Erythroblast (primary cell): ENCODE results near the gene KMT2E.

Source experiments
- GATA1 ChIP-seq: IDR thresholded peaks from 2 replicates; pipeline ENCODE4 v1.6.1; 2011; ENCODE audit warnings: low read depth, mild to moderate bottlenecking, control low read depth, low read length, moderate library complexity
- POLR2A ChIP-seq: IDR thresholded peaks from 2 replicates; pipeline ENCODE4 v1.6.1; 2011; ENCODE audit warnings: mild to moderate bottlenecking, low read length

GRCh38 chr7:105084581-105084980 lies 70.6 kb downstream of the KMT2E start:
- no peak for TF ChIP-seq POLR2A
- TF ChIP-seq GATA1, result no peak
